Fibroblast of the aortic adventitia (primary cell): Measurements from ENCODE around the gene MESP2. TPM values are rescaled to one million over a fixed set of nuclear protein-coding genes. Genes with fewer than 3 reads are reported as not detected.
A peak's percentile ranks its signal among the peaks of the same experiment; 100 is the strongest.

ENCODE experiments used
- DNase-seq: peaks from one replicate; pipeline ENCODE4 v3.0.0-alpha.2; 2010; ENCODE audit warnings: low read depth
- H3K4me3 ChIP-seq: 2 replicates; pipeline ENCODE4 v1.5.1; 2011; ENCODE audit warnings: low read depth, mild to moderate bottlenecking, control low read depth, low read length, moderate library complexity
- total RNA-seq: library from RNA; depleted of rRNA; stranded (reverse); fragments of >200 nt; gene quantifications from 2 replicates; pipeline ENCODE4 v1.2.3, GENCODE V29; 2012; ENCODE audit warnings: low replicate concordance
- TF ChIP-seq, protein P1 (sequence below): IDR thresholded peaks from 2 replicates; pipeline ENCODE4 v1.5.1; 2011; ENCODE audit warnings: mild to moderate bottlenecking, low read length, control low read depth, inconsistent platforms; ENCODE audit not compliant: insufficient read depth

Gene MESP2
- total RNA-seq, 1 donor = 1.3 TPM

DNA sequence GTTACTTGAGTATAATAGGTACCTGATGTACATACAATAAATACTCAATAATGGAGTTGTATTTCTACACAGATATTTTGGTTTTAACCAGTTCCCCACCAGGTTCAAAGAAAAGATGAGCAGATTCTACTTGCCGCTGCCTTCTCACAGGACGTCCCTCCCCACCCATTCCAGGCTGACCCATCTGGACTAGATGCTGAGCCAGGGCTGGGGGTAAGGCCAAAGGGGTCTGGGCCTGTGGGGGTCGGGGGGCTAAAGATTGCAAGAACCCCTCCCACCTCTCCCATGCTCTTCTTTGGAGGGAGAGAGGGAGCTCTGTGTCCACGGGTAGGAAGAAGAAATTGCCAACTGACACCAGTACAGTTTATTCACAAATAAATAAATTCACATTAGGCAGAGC lies 26.6 kb upstream of the MESP2 start:
- no peak for DNase-seq
- TF ChIP-seq, protein P1, sequence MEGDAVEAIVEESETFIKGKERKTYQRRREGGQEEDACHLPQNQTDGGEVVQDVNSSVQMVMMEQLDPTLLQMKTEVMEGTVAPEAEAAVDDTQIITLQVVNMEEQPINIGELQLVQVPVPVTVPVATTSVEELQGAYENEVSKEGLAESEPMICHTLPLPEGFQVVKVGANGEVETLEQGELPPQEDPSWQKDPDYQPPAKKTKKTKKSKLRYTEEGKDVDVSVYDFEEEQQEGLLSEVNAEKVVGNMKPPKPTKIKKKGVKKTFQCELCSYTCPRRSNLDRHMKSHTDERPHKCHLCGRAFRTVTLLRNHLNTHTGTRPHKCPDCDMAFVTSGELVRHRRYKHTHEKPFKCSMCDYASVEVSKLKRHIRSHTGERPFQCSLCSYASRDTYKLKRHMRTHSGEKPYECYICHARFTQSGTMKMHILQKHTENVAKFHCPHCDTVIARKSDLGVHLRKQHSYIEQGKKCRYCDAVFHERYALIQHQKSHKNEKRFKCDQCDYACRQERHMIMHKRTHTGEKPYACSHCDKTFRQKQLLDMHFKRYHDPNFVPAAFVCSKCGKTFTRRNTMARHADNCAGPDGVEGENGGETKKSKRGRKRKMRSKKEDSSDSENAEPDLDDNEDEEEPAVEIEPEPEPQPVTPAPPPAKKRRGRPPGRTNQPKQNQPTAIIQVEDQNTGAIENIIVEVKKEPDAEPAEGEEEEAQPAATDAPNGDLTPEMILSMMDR = no peak
- no peak overlapping the region for H3K4me3 ChIP-seq

DNA sequence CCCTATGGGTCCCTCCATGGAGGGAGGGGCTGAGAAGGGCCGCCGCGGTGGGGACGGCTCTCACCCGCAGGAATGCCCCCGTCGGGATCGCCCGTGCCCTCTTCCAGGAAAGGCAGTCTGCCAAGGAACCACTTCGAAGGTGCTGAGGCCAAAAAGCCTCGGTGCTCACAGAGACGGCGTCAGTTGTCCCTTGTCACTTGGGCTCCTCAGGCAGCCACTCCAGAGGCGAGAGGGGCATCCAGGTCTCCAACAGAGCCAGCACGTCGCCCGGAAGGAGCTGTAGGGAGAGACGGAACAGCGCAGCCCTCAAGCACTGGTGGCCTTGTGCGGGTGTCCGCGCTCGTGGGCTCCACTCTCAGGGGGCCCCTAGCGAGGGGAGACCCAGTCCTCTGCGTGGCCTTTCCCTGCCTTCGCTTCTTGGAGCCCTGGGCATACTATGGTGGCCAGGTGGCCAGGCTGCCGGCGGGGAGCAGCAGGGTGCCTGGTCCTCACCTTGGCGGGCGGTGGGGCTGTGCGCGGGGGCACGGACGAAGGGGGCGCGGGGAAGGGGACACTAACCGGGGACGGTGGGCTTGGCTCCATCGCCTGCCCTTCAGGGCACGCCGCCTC lies 26.1 kb upstream of the MESP2 start:
- peak overlapping the region; percentile 55 for H3K4me3 ChIP-seq
- TF ChIP-seq, protein P1 = no peak
- DNase-seq = no peak

DNA sequence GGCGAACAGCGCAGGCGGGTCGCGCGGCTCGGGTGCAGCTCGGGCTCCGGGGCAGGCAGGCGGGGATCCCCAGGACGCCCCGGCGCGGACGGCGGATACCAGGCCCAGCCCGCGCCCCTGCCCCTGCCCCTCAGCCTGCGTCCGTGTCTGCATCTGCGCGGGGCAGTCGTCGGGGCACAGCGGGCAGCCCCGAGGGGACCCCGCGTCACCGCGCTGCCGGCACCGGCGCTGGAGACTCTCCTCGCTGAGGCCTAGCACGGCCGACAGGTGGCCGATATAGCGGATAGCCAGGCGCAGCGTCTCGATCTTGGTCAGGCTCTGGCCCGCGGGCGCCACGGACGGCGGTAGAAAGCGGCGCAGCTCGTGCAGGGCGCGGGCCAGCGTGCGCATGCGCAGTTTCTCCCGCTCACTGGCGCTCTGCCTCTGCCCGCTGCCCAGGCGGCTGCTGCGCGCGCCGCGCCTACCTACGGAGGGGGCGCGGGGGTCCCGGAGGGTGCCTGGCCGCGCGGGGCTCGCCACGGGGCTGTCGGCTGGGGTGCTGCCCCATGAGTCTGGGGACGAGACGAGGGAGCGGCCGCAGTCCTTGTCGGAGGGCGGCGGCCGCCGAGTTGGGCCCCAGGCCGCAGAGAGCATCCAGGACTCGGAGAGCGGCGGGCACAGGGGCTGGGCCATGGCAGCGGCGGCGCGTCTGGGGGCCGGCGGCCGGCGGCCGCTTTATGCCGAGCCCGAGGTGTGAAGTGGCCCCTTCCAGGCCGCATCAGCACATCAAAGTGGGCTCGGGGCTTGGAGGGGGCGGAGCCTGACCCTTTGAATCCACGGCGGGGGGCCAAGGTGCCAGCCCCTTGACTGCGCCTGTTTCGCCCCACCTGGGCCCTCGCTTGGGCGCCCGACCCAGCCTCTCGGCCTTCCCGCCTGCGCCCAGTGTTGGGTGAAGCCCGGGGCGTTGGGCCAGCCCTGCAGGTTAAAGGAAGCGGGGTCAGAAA lies 25.3 kb upstream of the MESP2 start, which contains the start of gene MESP1:
Gene MESP1 (minus strand): TSS at position 690 of the 983 bp plus-strand sequence. CDS start 18 bp downstream, at position 672.
- peak within 1 kb of the TSS; percentile 65 for H3K4me3 ChIP-seq
- TF ChIP-seq, protein P1 = peak; percentile 81
- DNase-seq = peak; percentile 88

DNA sequence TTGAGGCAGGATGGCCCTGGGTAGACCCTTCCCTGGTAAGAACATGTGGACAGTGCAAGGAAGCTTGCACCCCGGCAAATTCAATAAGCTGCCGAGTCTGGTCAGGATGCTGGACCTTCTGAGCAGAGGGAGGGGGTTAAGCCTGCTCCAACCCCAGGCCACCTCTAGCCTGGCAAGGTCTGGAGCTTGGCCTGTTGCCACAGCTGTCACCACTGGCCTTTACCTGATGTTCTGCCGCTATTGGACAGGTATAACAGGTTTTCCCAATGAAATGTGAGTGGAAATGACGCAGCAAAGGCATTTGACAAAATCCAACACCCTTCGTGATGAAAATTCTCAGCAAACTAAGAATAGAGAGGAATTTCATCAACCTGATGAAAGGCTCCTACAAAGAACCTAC lies 24.4 kb upstream of the MESP2 start:
- TF ChIP-seq, protein P1 = no peak
- DNase-seq = no peak
- H3K4me3 ChIP-seq = no peak overlapping the region

DNA sequence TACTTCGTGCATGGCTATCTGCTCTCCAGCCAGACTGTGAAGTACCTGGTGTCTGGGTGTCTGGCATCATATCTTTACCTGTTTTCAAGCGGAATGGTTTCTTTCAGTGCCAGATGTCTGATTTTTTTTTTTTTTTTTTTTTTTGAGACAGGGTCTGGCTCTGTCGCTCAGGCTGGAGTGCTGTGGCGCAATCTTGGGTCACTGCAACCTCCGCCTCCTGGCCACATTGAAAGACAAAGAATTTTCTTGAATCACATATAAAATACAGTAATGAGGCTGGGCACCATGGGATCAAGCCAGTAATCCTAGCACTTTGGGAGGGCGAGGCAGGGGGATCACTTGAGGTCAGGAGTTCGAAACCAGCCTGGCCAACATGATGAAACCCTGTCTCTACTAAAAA lies 22.3 kb upstream of the MESP2 start:
- DNase-seq = no peak
- H3K4me3 ChIP-seq = no peak overlapping the region
- TF ChIP-seq, protein P1 = no peak

DNA sequence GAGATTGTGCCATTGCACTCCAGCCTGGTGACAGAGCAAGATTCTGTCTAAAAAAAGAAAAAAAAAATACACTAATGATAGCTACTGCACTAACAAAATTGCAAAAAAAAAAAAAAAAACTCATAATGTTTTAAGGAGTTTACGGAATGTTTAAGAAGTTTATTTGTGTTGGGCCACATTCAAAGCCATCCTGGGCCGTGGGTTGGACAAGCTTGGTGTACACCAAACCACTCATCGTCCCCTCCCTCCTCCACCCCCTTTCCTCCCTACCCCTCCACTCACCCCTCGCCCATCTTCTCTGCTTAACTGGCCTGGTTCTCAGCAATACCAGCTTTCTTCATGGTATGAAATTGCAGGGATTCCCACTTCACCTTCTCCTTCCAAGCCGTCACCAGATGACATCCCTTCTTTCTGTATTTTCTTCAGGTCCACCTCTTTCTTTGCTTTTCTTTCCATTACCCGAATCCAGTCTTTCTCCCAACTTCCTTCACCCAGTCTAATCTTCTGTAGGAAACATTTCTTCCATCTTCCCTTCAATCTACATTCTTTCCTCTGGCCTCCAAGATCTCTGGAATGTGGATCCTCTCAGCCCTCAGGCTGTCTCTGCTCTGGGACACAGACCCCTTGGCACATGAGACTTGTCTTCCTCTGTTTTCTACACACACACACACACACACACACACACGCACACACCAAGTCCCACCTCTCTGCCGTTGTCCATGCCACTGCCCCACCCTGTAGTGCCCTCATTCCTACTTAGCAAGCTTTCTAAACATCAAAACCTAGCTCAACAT lies 21.6 kb upstream of the MESP2 start:
- TF ChIP-seq, protein P1 = no peak
- DNase-seq = peak; percentile 28
- no peak overlapping the region for H3K4me3 ChIP-seq
